Stimulated activated effector memory CD8-positive, alpha-beta T cell treated with anti-CD3 and anti-CD28 coated beads, Interleukin-12 subunit alpha, Interleukin-12 subunit beta, amount 100 ng/mL, for 72 hours (primary cell): ENCODE data around the gene TSPAN14.

Experiments used
- ATAC-seq: fragments of 150-1000 bp; cut with Tn5 transposase; 2 replicates; pipeline ENCODE4 v1.10.0; 2021
- DNase-seq, 2 donors: peaks; one replicate each; pipeline ENCODE4 v3.0.0; 2021 to 2022; ENCODE audit warnings: low spot score in 2 of 2
- H3K27ac Mint-ChIP-seq: one replicate; pipeline ENCODE4 v1.8.0; 2022; ENCODE audit warnings: mild to moderate bottlenecking, mixed read lengths
- H3K36me3 Mint-ChIP-seq: one replicate; pipeline ENCODE4 v1.8.0; 2022; ENCODE audit warnings: mild to moderate bottlenecking, mixed read lengths
- H3K4me1 Mint-ChIP-seq: one replicate; pipeline ENCODE4 v1.8.0; 2022; ENCODE audit warnings: mixed read lengths
- H3K4me3 Mint-ChIP-seq: one replicate; pipeline ENCODE4 v1.8.0; 2022; ENCODE audit warnings: mild to moderate bottlenecking, mixed read lengths
- H3K9me3 Mint-ChIP-seq: one replicate; pipeline ENCODE4 v1.8.0; 2022; ENCODE audit warnings: mixed read lengths

The TSPAN14 gene

GRCh38 chr10:80553436-80553835 lies 99.3 kb downstream of the TSPAN14 start:
- no peaks in the 10 kb centered on the region for H3K4me1 Mint-ChIP-seq
- no peak overlapping the region for H3K27ac Mint-ChIP-seq
- DNase-seq (peak in 1 of 2 donors; percentile 28), ATAC-seq (no peak)
- H3K4me3 Mint-ChIP-seq, result no peak overlapping the region
- no peaks in the 10 kb centered on the region for H3K36me3 Mint-ChIP-seq
- H3K9me3 Mint-ChIP-seq, result no peaks in the 10 kb centered on the region

- H3K9me3 Mint-ChIP-seq, result no peaks in the 10 kb centered on the region
- H3K4me1 Mint-ChIP-seq, result no peaks in the 10 kb centered on the region
- ATAC-seq (no peak), DNase-seq (no peak)
- H3K36me3 Mint-ChIP-seq, result no peaks in the 10 kb centered on the region
- no peak overlapping the region for H3K4me3 Mint-ChIP-seq
- no peak overlapping the region for H3K27ac Mint-ChIP-seq
These were observed 99.9 kb downstream of the TSPAN14 start for GRCh38 chr10:80554050-80554449.

- no peak for ATAC-seq
- no peak overlapping the region for H3K27ac Mint-ChIP-seq
- H3K9me3 Mint-ChIP-seq, result no peaks in the 10 kb centered on the region
- no peaks in the 10 kb centered on the region for H3K4me1 Mint-ChIP-seq
- H3K36me3 Mint-ChIP-seq, result no peaks in the 10 kb centered on the region
- H3K4me3 Mint-ChIP-seq, result no peak overlapping the region
- DNase-seq, result peak in 1 of 2 donors; percentile 28
These were observed 101.3 kb downstream of the TSPAN14 start for GRCh38 chr10:80555415-80555814.

GRCh38 chr10:80561950-80562349 lies 107.8 kb downstream of the TSPAN14 start:
- H3K4me3 Mint-ChIP-seq, result no peak overlapping the region
- H3K9me3 Mint-ChIP-seq, result no peaks in the 10 kb centered on the region
- no peaks in the 10 kb centered on the region for H3K4me1 Mint-ChIP-seq
- ATAC-seq, result no peak
- no peak overlapping the region for H3K27ac Mint-ChIP-seq
- H3K36me3 Mint-ChIP-seq, result no peaks in the 10 kb centered on the region
- DNase-seq, result no peak

GRCh38 chr10:80567292-80567691 lies 113.2 kb downstream of the TSPAN14 start:
- DNase-seq (no peak), ATAC-seq (no peak)
- no peaks in the 10 kb centered on the region for H3K36me3 Mint-ChIP-seq
- no peaks in the 10 kb centered on the region for H3K4me1 Mint-ChIP-seq
- no peaks in the 10 kb centered on the region for H3K9me3 Mint-ChIP-seq
- H3K4me3 Mint-ChIP-seq, result no peak overlapping the region
- no peak overlapping the region for H3K27ac Mint-ChIP-seq

- H3K27ac Mint-ChIP-seq, result no peak overlapping the region
- H3K4me1 Mint-ChIP-seq, result no peaks in the 10 kb centered on the region
- no peak for ATAC-seq
- no peaks in the 10 kb centered on the region for H3K9me3 Mint-ChIP-seq
- no peaks in the 10 kb centered on the region for H3K36me3 Mint-ChIP-seq
- peak in 1 of 2 donors; percentile 25 for DNase-seq
- no peak overlapping the region for H3K4me3 Mint-ChIP-seq
These were observed 115.2 kb downstream of the TSPAN14 start for GRCh38 chr10:80569131-80569895.

GRCh38 chr10:80571352-80571751 lies 117.2 kb downstream of the TSPAN14 start:
- Mint-ChIP-seq H3K27ac (no peak overlapping the region), H3K9me3 (no peaks in the 10 kb centered on the region), H3K36me3 (no peaks in the 10 kb centered on the region), H3K4me3 (no peak overlapping the region), H3K4me1 (no peaks in the 10 kb centered on the region)
- DNase-seq, result no peak
- ATAC-seq, result no peak

GRCh38 chr10:80579181-80579763 lies 125.2 kb downstream of the TSPAN14 start:
- H3K4me1 Mint-ChIP-seq, result no peaks in the 10 kb centered on the region
- H3K36me3 Mint-ChIP-seq, result no peaks in the 10 kb centered on the region
- DNase-seq (no peak), ATAC-seq (no peak)
- H3K27ac Mint-ChIP-seq, result no peak overlapping the region
- no peak overlapping the region for H3K4me3 Mint-ChIP-seq
- no peaks in the 10 kb centered on the region for H3K9me3 Mint-ChIP-seq

GRCh38 chr10:80579849-80580637 lies 125.9 kb downstream of the TSPAN14 start:
- H3K9me3 Mint-ChIP-seq, result no peaks in the 10 kb centered on the region
- no peak overlapping the region for H3K27ac Mint-ChIP-seq
- DNase-seq, result peak in 1 of 2 donors; percentile 35
- no peak for ATAC-seq
- H3K36me3 Mint-ChIP-seq, result no peaks in the 10 kb centered on the region
- H3K4me3 Mint-ChIP-seq, result no peak overlapping the region
- H3K4me1 Mint-ChIP-seq, result no peaks in the 10 kb centered on the region

- Mint-ChIP-seq H3K4me1 (no peaks in the 10 kb centered on the region), H3K27ac (no peak overlapping the region), H3K36me3 (no peaks in the 10 kb centered on the region), H3K4me3 (no peak overlapping the region), H3K9me3 (no peaks in the 10 kb centered on the region)
- DNase-seq, result peak in 1 of 2 donors; percentile 15
- no peak for ATAC-seq
These were observed 126.7 kb downstream of the TSPAN14 start for GRCh38 chr10:80580638-80581468.

GRCh38 chr10:80581469-80581835 lies 127.3 kb downstream of the TSPAN14 start:
- H3K27ac Mint-ChIP-seq, result no peak overlapping the region
- ATAC-seq (no peak), DNase-seq (peak in 1 of 2 donors; percentile 29)
- H3K36me3 Mint-ChIP-seq, result no peaks in the 10 kb centered on the region
- no peaks in the 10 kb centered on the region for H3K9me3 Mint-ChIP-seq
- no peak overlapping the region for H3K4me3 Mint-ChIP-seq
- H3K4me1 Mint-ChIP-seq, result no peaks in the 10 kb centered on the region

- H3K4me3 Mint-ChIP-seq, result no peak overlapping the region
- no peaks in the 10 kb centered on the region for H3K4me1 Mint-ChIP-seq
- ATAC-seq (no peak), DNase-seq (peak in 1 of 2 donors; percentile 23)
- H3K36me3 Mint-ChIP-seq, result no peaks in the 10 kb centered on the region
- H3K9me3 Mint-ChIP-seq, result no peaks in the 10 kb centered on the region
- H3K27ac Mint-ChIP-seq, result no peak overlapping the region
These were observed 128.3 kb downstream of the TSPAN14 start for GRCh38 chr10:80582286-80582960.
